Ecto neural progenitor cell (in vitro differentiated cells): ENCODE data around the gene ARHGEF38.
"Not testable (repeated sequence)": the region's sequence is repeated elsewhere in the genome, so short reads cannot be mapped to it uniquely, and the experiment has no call there.

Experiments used
- DNase-seq: peaks from one replicate; pipeline ENCODE4 v3.0.0-alpha.2; 2018; ENCODE audit warnings: low spot score

ARHGEF38 gene

DNA sequence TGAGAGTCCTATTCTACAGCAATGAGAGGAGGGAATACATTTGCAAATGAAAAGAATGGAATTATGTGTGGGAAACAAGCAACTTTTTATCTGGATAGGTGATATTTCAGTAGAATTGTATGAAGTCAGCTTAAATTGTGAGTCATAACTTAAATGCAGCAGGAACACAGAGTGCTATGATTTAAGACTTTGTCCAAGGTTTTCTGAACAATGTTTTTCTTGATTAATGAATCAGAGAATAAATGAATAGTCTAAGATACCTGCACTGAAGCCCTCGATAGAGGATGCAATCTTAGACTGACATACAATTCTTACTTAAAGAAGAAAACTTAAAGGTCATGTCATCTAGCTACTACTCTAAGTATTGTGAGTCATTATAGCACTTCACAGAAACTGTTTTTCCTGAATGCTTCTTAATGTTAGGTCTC lies 8.0 kb downstream of the ARHGEF38 start:
- DNase-seq: no peak

DNA sequence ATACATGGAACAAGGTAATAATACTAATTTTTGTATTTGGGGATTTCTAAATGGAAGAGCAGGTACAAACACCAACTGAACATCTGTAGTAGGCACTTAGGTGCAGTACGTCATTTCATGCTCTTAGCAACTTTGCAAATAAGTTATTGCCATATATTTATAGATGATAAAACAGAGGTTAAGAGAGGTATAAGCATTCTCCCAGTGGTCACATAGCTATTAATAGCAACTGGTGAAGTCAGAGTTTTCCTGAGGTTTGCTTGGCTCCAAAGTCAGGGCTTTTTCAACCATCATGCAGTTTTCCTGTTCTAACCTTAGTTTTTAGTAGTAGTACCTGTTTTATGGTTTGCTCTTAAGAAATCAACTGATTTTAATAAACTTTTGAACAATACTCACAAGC lies 10.9 kb downstream of the ARHGEF38 start:
- DNase-seq: no peak

DNA sequence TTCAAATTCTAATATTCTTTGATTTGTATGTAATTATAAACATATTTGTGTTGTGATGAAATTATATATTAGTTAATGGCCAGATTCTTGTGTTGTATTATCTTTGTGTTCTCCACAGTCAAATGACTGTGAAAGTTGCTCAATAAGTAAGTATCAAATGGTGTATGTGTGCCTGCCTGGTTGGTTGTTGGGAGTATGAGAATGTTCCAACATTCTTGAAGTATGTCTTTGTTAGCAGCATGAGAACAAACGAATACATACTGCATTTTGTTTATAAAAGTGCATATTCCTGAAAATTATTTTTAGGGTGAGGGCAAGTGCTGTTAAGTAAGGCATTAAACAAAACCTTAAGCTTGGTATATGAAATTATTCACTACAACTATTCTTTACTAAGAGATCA lies 16.2 kb downstream of the ARHGEF38 start:
- no peak for DNase-seq

DNA sequence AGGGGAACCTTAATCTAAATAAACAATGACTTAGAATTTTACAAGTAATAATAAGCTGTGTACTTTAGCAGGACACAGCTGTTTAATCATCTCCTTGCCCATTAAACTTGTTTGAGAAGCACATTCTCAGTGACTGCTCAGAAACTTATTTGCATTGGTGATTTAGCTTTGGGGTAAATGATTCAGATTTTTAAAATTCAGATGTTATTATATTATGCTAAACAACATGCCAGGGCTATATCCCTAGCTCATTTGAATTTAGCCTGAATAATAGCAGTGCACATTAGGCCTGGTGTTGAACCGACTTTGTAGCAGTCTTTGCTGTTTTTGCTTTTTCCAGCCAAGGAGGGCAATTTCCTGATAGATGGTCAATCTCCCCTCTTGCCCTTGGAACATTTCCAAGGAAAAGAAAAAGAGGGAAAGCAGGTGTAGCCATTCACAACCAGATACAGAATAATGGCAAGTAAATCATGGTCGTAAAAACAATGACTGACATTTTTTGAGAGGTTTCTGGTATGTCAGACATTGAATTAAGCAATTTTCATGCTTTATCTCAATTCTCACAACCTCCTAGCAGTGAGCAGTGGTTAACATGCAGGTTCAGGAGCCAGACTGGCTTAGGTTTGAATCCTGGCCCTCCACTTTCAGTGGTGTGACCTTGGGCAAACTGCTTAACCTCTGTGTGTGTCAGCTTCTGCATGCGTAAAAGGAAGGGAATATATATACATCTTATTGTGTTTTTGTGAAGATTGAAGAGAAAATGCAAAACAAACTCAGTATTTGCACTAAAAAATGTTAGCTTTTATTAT lies 16.8 kb downstream of the ARHGEF38 start:
- DNase-seq: no peak

DNA sequence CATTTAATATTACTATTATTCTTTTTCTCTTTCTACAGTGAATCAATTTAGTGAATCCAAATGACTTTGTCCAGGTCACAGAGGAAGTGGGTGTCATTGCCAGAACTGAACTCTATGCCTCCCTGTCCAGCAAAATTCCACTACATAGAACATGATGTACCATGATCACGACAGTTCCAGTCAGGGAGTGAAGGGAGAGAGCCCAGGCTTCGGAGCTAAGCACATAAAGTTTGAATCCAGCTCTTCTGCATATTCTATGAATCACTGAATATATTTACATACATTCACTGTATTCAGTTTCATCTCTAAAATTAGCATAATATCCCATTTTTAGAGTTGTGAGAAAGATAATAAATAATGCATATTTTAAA lies 17.4 kb downstream of the ARHGEF38 start:
- no peak for DNase-seq

DNA sequence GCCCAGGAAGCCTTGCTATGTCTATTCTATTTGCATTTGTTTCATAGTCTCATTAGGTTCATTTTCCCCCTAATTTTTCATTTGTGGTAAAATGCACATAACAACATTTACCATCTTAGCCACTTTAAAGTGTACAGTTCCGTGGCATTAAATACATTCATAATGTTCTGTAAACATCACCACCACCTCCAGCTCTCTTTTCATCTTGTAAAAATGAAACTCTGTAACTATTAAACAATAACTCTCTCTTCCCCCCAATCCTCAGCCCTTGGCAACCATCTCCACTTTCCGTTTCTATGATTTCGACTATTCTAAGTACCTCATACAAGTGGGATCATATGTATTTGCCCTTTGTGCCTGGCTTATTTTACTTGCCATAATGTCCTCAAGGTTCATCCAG lies 19.9 kb downstream of the ARHGEF38 start:
- no peak for DNase-seq

DNA sequence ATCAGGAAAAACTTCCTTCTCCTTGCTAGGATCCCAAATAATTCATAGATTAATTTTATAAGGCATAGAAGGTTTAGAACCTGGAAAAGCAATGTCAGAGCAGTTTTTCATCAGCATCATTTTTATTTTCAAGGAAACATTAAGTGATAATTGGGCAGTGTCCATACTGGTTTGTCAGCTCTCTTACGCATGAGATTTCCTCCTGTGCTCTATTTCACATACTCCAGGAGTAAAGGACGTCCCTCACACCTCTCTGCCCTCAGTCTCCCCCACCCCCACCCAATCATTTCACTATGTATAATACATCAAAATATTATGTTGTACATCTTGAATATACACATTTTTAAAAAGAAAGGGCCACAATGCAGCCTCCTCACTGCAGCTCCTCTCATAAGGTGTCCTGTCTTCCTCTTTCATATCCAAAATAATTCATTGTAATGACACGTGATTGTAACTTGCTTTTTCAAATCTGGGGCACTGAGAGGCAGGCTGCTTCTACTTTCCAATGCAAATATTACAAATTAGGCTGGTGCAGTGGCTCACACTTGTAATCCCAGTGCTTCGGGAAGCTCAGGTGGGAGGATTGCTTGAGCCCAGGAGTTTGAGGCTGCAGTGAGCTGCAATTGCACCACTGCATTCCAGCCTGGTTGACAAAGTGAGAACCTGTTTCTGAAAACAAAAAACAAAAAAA lies 34.4 kb downstream of the ARHGEF38 start:
- no peak for DNase-seq

DNA sequence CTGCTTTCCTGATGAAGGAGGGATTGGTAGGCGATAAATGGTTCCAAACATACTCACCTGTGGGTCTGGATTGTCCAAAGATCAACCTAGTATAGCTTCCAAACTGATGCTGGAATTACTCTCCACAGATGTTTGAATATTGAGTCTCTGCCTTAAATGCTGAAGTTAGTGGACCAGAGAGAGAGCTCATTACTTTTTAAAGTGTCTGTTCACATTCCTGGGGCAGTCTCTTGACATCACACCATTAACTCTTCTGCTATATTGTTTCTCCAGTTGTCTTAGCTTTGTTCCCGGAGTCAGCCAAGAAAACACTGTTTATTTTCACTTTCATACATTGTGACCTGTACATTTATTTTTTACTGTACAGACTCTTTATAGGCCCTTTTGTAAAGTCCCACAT lies 35.4 kb downstream of the ARHGEF38 start:
- no peak for DNase-seq

DNA sequence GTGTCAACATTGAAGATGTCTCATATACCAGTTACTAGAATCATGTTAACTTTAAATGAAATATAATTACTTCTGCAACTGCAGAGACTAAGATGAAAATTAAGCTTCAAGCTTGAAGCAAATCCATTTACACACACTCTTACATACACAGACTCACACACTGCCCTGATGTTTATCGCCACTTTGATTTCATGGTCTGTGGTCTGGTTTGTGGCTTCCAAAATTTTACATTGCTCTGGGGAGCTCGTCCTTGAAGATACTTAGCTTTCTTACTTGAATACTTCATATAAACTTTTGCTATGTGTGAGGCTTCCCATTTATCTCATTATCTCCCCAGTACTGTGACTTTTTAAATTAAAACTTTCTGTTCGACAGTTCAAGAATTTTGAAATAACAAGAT lies 35.8 kb downstream of the ARHGEF38 start:
- no peak for DNase-seq

DNA sequence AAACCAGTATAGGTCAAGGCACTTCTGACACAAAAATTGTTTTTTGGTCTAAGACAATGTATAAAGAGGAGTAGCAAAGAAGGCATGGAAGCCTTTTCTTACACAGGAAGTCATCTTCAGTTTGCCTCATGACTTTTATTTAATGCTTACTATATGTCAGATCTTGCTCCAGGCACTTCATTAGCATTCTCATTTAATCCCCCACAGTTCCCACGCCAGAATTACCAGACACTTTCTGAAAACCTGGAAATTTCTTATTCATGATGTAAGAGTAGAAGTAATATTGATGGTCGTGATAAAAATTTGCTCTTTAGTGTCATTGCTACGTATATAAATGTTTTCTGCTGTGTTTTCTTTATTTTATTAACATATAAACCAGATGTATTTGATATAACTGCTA lies 39.2 kb downstream of the ARHGEF38 start:
- no peak for DNase-seq

DNA sequence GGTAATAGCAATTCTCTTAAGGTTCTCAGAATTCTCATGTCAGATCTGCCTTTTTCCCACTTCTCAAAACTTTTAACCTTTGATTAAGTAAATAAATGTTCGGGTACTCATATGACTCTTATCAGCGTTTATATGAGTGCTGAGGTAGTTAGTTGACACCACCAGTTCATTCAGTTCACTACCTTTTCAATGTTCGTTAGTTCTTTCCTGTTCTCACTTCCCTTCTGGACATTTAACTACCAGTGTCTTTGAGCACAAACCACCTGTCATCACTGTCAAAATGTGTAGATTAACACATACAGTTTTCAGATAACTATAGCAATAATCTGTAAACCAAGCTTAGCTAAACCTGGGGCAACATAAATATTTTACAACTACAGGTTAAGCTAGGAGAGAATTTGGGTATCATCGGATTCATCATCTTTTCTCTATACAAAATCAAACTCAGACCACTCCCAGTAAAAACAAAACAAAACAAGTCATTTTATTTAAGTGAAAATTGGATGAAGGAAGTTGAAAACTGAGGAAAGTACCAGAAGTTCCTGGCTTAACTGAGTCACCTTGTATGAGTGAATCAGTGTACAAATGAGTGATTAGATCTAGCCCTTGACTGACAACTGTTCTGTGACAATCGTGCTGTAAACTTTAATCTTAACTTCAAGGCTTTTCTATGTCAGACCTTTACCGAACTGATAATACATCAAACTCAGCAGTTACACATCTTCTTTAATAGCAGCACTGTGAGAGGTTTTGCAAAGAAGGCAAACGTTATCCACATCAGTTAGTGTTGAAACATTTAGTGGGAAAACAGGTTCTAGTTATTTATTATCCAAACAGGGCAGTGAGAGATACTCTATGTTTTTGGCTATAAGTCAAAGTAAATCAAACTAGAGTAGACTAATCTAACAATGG lies 41.9 kb downstream of the ARHGEF38 start:
- DNase-seq: no peak

DNA sequence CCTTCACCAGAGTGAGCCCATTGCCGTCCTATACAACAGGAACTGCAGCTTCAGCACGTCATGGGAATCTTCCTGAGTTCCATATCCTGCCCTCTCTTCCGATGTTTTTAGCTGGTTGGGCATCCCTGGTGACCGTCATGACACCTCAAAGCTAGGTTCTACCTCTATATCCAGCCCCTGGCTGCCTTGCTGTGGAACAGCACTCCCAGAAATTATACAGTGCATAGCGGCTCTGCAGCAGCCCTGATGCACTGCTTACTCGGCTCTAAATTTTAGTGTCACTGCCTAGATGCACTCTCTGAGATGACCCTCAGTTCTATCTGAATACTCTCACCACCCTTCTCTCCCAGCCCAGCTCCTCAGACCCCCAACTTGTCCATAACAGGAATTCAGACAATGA lies 44.3 kb downstream of the ARHGEF38 start:
- DNase-seq: no peak

DNA sequence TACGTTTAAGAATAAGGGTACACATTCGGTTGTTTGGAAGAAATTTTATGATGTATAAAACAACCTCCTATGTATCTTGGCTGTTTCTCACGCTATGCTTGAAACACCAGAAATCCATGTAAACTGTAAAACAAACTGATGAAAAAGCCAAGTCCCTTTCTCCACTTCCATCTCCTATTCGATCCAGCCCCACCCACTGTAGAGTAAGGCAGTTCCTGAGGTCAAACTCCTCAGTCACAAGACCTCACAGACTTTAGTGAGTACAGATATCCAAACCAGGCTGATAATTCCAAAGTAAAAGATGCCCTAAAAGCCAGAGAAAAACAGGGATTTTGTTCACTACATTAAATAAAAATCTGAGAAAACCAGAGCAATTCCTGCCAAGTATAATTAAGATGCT lies 45.6 kb downstream of the ARHGEF38 start:
- DNase-seq: no peak

DNA sequence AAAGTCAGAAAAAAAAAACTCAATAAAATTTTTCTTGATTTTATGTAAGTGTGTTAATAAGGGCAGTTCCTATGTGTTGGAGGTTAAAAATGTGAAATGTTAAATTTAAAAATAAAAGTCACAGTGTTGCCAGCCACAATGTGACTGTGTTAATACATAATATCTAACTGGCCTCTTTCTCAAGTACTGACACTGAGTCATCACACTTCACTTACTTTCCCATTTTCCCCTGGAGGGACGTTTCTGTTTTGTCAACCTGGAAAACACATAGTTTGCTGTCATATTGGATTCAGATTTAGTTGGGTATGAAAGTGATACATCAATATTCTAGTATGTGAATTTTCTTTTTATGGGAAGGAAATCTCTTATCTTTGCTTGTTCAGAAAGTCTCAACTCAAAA lies 46.4 kb downstream of the ARHGEF38 start:
- no peak for DNase-seq

DNA sequence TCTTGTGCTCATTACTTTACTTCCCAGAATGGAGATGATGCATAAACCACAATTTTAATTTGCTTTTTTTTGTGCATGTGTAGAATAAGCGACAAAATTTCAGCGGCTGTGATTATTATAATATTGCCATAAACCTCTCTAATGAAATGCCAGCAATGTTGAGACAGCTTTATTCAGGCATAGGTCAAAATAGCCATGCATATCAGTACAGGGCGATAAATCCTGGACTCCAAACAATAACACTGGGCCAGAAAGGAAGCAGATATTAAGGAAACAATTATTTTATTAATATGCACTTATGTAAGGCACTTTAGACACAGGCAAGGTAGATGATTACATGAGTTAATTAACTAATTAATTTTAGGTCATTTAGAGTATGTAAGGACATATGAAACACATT lies 47.1 kb downstream of the ARHGEF38 start:
- no peak for DNase-seq

DNA sequence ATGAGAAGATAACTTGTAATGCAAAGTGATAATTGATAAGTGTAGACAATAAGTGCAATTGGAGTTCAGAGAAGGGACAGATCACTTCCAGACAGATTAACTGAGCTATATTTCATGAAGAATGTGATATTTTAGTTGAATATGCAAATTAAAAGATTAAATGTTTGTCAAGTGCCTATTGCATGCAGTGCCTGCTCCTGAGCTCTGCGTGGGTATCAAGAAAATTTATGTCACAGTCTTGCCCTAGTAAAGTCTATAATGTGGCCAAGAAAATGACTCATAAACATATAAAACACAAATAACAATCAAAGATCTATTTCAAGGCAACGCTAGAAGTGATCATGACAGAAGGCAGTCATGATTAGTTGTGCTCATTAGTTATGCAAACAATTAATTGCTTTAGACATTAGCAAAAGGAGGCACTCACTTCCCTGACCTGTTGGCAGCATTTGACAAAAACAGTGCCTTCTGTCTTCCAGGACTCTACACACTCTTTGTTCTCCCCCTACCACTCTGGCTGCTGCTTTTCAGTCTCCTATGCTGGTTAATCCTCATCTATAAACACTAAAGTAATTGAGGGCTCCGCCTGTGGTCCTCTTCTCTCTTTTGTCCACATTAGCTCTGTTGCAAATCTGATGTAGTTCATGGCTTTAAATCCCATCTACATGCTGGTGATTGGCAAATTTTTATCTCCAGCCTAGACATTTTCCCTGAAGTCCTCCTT lies 47.7 kb downstream of the ARHGEF38 start:
- DNase-seq: no peak

DNA sequence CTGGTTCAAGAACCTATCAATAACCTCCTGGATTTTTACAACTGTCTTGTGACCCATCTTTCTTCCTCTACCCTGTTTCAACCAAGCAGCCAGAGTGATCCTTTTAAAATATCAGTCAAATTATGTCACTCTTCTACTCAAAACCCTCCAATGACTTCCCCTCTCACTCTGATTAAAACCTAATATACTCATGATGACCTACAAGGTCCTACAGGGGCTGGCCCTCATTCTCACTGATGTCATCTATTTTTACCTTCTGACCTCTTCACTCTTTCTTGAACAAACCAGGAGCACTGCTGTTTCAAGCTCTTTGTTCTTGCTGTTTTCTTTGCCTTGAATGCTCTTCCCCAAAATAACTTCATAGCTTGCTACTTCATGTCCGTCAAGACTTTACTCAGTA lies 48.5 kb downstream of the ARHGEF38 start:
- DNase-seq: no peak

DNA sequence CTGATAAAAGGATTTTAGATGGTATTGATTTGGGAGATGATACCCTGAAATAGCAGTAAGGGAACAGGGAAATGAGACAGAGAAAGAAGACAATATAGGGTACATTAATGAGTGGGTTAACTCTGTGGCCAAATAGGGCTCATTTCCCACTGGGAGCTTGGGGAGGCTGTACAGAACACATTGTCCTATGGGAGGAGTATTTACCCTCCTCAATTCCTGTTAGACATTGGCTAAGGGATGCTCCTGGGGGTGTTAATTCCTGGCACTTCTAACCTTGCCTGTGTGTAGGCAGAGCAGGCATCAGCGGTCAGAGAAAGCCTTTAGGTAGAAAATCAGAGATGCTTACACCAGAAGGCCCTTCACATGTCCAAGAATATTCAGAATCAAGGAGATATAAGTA lies 49.0 kb downstream of the ARHGEF38 start:
- no peak for DNase-seq

DNA sequence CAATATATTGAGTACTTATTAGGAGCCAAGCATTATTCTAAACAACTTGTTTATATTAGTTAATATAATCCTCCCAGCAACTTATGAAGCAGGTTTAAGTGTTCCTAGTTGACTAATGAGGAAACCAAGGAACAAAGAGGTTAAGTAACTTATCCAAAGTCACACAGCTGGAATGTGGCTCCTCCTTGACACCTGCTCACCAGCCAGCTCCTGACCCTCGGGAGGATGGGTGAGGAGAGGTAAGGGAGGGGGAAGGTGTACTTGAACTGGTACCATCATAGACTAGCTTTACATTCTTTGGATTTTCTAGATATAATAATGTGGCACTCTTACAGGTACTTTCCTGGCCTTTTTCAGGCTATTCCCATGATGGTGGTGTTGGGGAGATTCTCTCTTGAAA lies 50.7 kb downstream of the ARHGEF38 start:
- DNase-seq: no peak

DNA sequence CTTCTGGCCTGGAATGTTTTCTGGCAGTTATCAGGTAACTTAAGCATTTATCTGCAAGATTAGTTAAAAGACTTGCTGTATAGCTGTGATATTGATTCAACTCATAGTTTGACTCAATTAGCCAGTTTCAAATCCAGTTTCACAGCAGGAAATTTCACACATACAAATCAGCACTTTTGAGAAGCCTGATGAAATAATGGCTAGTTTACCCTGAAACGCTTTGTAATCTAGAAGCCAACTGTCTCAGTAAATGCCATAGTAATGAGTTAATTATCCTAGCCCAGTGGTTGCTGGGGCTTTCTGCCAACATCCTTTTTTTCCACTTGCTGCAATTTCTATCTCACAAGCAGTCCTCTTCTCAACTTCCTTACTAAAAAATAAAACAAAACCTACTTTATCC lies 53.1 kb downstream of the ARHGEF38 start:
- no peak for DNase-seq

DNA sequence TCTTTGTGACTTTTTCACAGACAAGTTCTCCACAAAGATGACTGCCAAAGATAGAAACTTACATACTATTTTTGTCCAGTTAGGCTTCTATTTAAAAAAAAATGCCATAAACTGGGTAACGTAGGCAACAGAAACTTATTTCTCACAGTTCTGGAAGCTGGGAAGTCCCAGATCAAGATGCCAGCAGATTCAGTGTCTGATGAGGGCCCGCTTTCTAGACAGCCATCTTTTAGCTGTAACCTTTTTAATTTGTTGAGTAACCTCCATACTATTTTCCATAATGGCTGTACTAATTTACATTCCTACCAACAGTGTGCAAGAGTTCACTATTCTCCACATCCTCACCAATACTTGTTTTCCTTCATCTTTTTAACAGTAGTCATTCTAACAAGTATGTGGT lies 55.5 kb downstream of the ARHGEF38 start:
- no peak for DNase-seq

DNA sequence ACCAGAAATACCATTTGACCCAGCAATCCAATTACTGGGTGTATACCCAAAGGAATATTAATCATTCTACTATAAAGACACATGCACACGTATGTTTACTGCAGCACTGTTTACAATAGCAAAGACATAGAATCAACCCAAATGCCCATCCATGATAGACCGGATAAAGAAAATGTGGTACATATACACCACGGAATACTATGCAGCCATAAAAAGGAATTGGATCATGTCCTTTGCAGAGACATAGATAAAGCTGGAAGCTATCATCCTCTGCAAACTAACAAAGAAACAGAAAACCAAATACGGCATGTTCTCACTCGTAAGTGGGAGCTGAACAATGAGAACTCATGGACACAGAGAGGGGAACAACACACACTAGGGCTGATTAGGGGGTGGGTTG lies 57.4 kb downstream of the ARHGEF38 start:
- not testable (repeated sequence) for DNase-seq
